22Rv1 (cell line): ENCODE measurements around the gene GAPDHS.

Experiments
- ZFX ChIP-seq: fragments of 450-650 bp; IDR thresholded peaks from 2 replicates; pipeline ENCODE4 v1.6.1; 2017; ENCODE audit warnings: antibody characterized with exemption, borderline replicate concordance
- TF ChIP-seq, protein P1 (sequence below): fragments of 450-650 bp; IDR thresholded peaks from 2 replicates; pipeline ENCODE4 v1.5.1; 2017; ENCODE audit warnings: mild to moderate bottlenecking

DNA sequence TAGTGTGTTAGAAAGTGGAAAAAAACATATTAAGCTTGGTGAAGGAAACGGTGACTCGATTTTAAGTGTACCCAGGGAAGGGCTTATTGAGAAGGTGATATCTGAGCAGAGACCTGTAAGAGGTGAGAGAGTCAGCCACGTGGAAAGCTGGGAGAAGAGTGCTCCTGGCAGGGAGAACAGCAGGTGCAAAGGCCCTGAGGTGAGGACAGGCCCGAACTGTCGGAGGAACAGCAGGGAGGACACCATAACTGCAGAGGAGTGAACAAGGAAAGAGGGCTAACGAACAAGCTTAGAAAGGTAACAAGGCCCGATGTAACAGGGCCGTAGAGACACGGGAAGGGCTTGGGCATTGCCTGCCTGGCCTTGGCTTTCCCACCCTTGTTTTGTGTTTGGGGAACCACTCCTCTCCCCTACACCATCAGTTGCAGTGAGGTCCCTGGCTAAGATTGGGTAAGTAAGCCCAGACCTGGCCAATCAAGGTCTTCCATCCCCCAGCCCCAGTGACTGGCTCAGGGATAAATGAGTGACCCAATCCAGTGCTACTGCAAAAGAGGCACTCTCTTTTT is 22.9 kb downstream of the GAPDHS start:
- TF ChIP-seq, protein P1, sequence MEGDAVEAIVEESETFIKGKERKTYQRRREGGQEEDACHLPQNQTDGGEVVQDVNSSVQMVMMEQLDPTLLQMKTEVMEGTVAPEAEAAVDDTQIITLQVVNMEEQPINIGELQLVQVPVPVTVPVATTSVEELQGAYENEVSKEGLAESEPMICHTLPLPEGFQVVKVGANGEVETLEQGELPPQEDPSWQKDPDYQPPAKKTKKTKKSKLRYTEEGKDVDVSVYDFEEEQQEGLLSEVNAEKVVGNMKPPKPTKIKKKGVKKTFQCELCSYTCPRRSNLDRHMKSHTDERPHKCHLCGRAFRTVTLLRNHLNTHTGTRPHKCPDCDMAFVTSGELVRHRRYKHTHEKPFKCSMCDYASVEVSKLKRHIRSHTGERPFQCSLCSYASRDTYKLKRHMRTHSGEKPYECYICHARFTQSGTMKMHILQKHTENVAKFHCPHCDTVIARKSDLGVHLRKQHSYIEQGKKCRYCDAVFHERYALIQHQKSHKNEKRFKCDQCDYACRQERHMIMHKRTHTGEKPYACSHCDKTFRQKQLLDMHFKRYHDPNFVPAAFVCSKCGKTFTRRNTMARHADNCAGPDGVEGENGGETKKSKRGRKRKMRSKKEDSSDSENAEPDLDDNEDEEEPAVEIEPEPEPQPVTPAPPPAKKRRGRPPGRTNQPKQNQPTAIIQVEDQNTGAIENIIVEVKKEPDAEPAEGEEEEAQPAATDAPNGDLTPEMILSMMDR, result no peak
- TF ChIP-seq ZFX, result no peak
